Thymus (tissue), 14 donors: ENCODE results near the gene ZNF595. TPM values are rescaled to one million over a fixed set of nuclear protein-coding genes. Genes with fewer than 3 reads are reported as not detected.
"Not testable (repeated sequence)": the region's sequence is repeated elsewhere in the genome, so short reads cannot be mapped to it uniquely, and the experiment has no call there.

Experiments
- DNase-seq, 9 donors: peaks; one replicate each; pipeline ENCODE4 v3.0.0-alpha.2; 2013; ENCODE audit warnings: low spot score in 9 of 9, low read depth in 6 of 9, missing footprints in 1 of 9
- H3K27ac ChIP-seq, 2 donors: one replicate each; pipeline ENCODE4 v1.5.1; 2013; ENCODE audit warnings: control low read depth in 1 of 2, low read depth in 1 of 2, low read length in 1 of 2, mild to moderate bottlenecking in 1 of 2, moderate library complexity in 1 of 2
- H3K27me3 ChIP-seq, 2 donors: one replicate each; pipeline ENCODE4 v1.5.1; 2013; ENCODE audit warnings: low read length in 1 of 2; ENCODE audit not compliant: control insufficient read depth in 2 of 2, insufficient read depth in 1 of 2
- H3K36me3 ChIP-seq, 2 donors: one replicate each; pipeline ENCODE4 v1.5.1; 2013; ENCODE audit warnings: low read length in 1 of 2, mild to moderate bottlenecking in 1 of 2, moderate library complexity in 1 of 2; ENCODE audit not compliant: control insufficient read depth in 2 of 2, insufficient read depth in 2 of 2
- H3K4me1 ChIP-seq, 2 donors: one replicate each; pipeline ENCODE4 v1.5.1; 2013; ENCODE audit warnings: low read length in 2 of 2; ENCODE audit not compliant: control insufficient read depth in 2 of 2, insufficient read depth in 2 of 2
- H3K4me3 ChIP-seq, 2 donors: one replicate each; pipeline ENCODE4 v1.5.1; 2013; ENCODE audit warnings: low read length in 2 of 2, control low read depth in 1 of 2, mild to moderate bottlenecking in 1 of 2
- H3K9me3 ChIP-seq, 2 donors: one replicate each; pipeline ENCODE4 v1.5.1; 2013; ENCODE audit warnings: low read length in 1 of 2, mild to moderate bottlenecking in 1 of 2; ENCODE audit not compliant: control insufficient read depth in 2 of 2, insufficient read depth in 1 of 2
- WGBS: extraction: QIAGEN DNeasy Blood & Tissue Kit; methylation state at CpG from one replicate; pipeline ENCODE4 v1.1.7; 2013; 5-methylcytosine and 5-hydroxymethylcytosine counted together
- long read RNA-seq, 10 donors: transcript quantifications; one replicate each; lab custom pipeline, GENCODE V29; 2026
- polyA plus RNA-seq: library from polyadenylated mRNA; stranded (reverse); fragments of 200-250 nt; gene quantifications from one replicate; pipeline ENCODE4 v1.2.3, GENCODE V29; 2013
- total RNA-seq: library from RNA; stranded (reverse); fragments of 120-200 nt; gene quantifications from one replicate; pipeline ENCODE4 v1.2.4, GENCODE V29; 2013
- donor health status: healthy.

The ZNF595 gene
- total RNA-seq: 15.4 TPM
- 10.2 TPM for polyA plus RNA-seq
- long read RNA-seq, donor 1: 0 reads
- long read RNA-seq, donor 2: 0 reads
- long read RNA-seq, donor 3, partial matches to known transcripts: 0 of 5 reads
- long read RNA-seq, donor 3, other reads (novel, unspliced or antisense): 0 of 5 reads
- long read RNA-seq, donor 4, partial matches to known transcripts: 0 of 3 reads
- long read RNA-seq, donor 4, other reads (novel, unspliced or antisense): 0 of 3 reads
- long read RNA-seq, donor 5, transcript ZNF595-205 (4 exons, 2,911 nt): major isoform, 14 of 18 reads
- long read RNA-seq, donor 5, partial matches to known transcripts: 0 of 18 reads
- long read RNA-seq, donor 5, other reads (novel, unspliced or antisense): 0 of 18 reads
- long read RNA-seq, donor 6, partial matches to known transcripts: 0 of 4 reads
- long read RNA-seq, donor 6, other reads (novel, unspliced or antisense): 0 of 4 reads
- long read RNA-seq, donor 7, partial matches to known transcripts: 0 of 3 reads
- long read RNA-seq, donor 7, other reads (novel, unspliced or antisense): 0 of 3 reads
- long read RNA-seq, donor 8, partial matches to known transcripts: 5 of 7 reads
- long read RNA-seq, donor 8, other reads (novel, unspliced or antisense): 0 of 7 reads
- long read RNA-seq, donor 9, transcript ZNF595-205 (4 exons, 2,911 nt): major isoform, 5 of 5 reads
- long read RNA-seq, donor 9, partial matches to known transcripts: 0 of 5 reads
- long read RNA-seq, donor 9, other reads (novel, unspliced or antisense): 0 of 5 reads
- long read RNA-seq, donor 10, transcript ZNF595-205 (4 exons, 2,911 nt): major isoform, 6 of 11 reads
- long read RNA-seq, donor 10, partial matches to known transcripts: 0 of 11 reads
- long read RNA-seq, donor 10, other reads (novel, unspliced or antisense): 0 of 11 reads

- H3K4me3 ChIP-seq: peak within 1 kb of the TSS; percentile 17 to 22
- WGBS: 71% methylated on average over 23 of the region's 29 CpGs
- H3K27me3 ChIP-seq, H3K27ac ChIP-seq, H3K36me3 ChIP-seq, H3K4me1 ChIP-seq, H3K9me3 ChIP-seq, DNase-seq: not testable (repeated sequence)
Measured at GRCh38 chr4:52804-53479, at the start of gene ZNF595. ZNF595 (plus strand) TSS chr4:53321; CDS start chr4:53489, 168 bp downstream.

GRCh38 chr4:9937-10870, 42.9 kb upstream of the ZNF595 start:
- H3K4me1 ChIP-seq, H3K27me3 ChIP-seq, H3K4me3 ChIP-seq, H3K27ac ChIP-seq, H3K36me3 ChIP-seq: not testable (repeated sequence)
- peak in 3 of 9 donors; percentile 7 to 36 (median 8) for DNase-seq
- H3K9me3 ChIP-seq: peaks cover 2 to 12% of the 10 kb centered on the region in 2 donors
- 82% methylated on average over 72 of the region's 90 CpGs for WGBS

GRCh38 chr4:11095-11815, 41.9 kb upstream of the ZNF595 start:
- not testable (repeated sequence) for H3K27ac ChIP-seq, H3K4me1 ChIP-seq, H3K36me3 ChIP-seq, H3K4me3 ChIP-seq, H3K27me3 ChIP-seq
- DNase-seq: peak in 1 of 9 donors; percentile 0
- peaks cover 2 to 12% of the 10 kb centered on the region in 2 donors for H3K9me3 ChIP-seq
- WGBS: 84% methylated on average over 83 of the region's 123 CpGs

GRCh38 chr4:11816-12417, 41.2 kb upstream of the ZNF595 start:
- DNase-seq: peak in 1 of 9 donors; percentile 0

GRCh38 chr4:18128-18527, 35.0 kb upstream of the ZNF595 start:
- H3K36me3 ChIP-seq, H3K27ac ChIP-seq, H3K9me3 ChIP-seq, DNase-seq, H3K4me3 ChIP-seq, H3K4me1 ChIP-seq, H3K27me3 ChIP-seq: not testable (repeated sequence)
- WGBS: 53% methylated on average over 3 of the region's 3 CpGs

More at GRCh38 chr4:11816-12417, 41.2 kb upstream of the ZNF595 start:
- H3K27me3 ChIP-seq, H3K4me1 ChIP-seq, H3K4me3 ChIP-seq, H3K27ac ChIP-seq, H3K36me3 ChIP-seq: not testable (repeated sequence)
- peaks cover 2 to 12% of the 10 kb centered on the region in 2 donors for H3K9me3 ChIP-seq
- 82% methylated on average over 15 of the region's 21 CpGs for WGBS

- WGBS: 62% methylated on average over 1 of the region's 1 CpG
- not testable (repeated sequence) for H3K4me1 ChIP-seq
Measured at GRCh38 chr4:18589-18988, 34.5 kb upstream of the ZNF595 start.

GRCh38 chr4:22882-23281, 30.2 kb upstream of the ZNF595 start:
- not testable (repeated sequence) for H3K27ac ChIP-seq, DNase-seq, H3K9me3 ChIP-seq, H3K4me3 ChIP-seq, H3K27me3 ChIP-seq, H3K36me3 ChIP-seq, H3K4me1 ChIP-seq
- 58% methylated on average over 2 of the region's 2 CpGs for WGBS

More at GRCh38 chr4:18589-18988, 34.5 kb upstream of the ZNF595 start:
- H3K9me3 ChIP-seq, DNase-seq, H3K27ac ChIP-seq, H3K27me3 ChIP-seq, H3K36me3 ChIP-seq, H3K4me3 ChIP-seq: not testable (repeated sequence)
